Liver (tissue), 3 donors: ENCODE measurements around the gene PLXDC2.

Experiments used
- EGR1 ChIP-seq, 2 donors: IDR thresholded peaks; 2 replicates each; pipeline ENCODE4 v1.6.1; 2016 to 2018; ENCODE audit warnings: antibody characterized with exemption in 2 of 2, low read depth in 2 of 2
- GABPA ChIP-seq, 2 donors: IDR thresholded peaks in 1 of 2; conservative IDR thresholded peaks in 1 of 2; 2 replicates each; pipeline ENCODE4 v1.6.1; 2016; ENCODE audit warnings: antibody characterized with exemption in 2 of 2, mild to moderate bottlenecking in 1 of 2, moderate library complexity in 1 of 2
- RAD21 ChIP-seq, 2 donors: IDR thresholded peaks; 2 replicates each; pipeline ENCODE4 v1.6.1; 2016; ENCODE audit warnings: antibody characterized with exemption in 2 of 2, mild to moderate bottlenecking in 2 of 2
- SP1 ChIP-seq: IDR thresholded peaks from 2 replicates; pipeline ENCODE4 v1.6.1; 2018; ENCODE audit warnings: antibody characterized with exemption, mild to moderate bottlenecking
- TAF1 ChIP-seq: conservative IDR thresholded peaks from 2 replicates; pipeline ENCODE4 v1.6.1; 2016; ENCODE audit warnings: antibody characterized with exemption, mild to moderate bottlenecking
- YY1 ChIP-seq: IDR thresholded peaks from 2 replicates; pipeline ENCODE4 v1.6.1; 2016; ENCODE audit warnings: antibody characterized with exemption, mild to moderate bottlenecking
- TF ChIP-seq, protein P1 (sequence below): IDR thresholded peaks from 2 replicates; pipeline ENCODE4 v1.6.1; 2016; ENCODE audit warnings: antibody characterized with exemption, mild to moderate bottlenecking
- TF ChIP-seq, protein P2 (sequence below): fragments of 150-350 bp; IDR thresholded peaks from 2 replicates; pipeline ENCODE4 v1.5.1; 2017; ENCODE audit warnings: improper control_type of control experiment, low read depth, low read length; ENCODE audit not compliant: missing input control
- TF ChIP-seq, protein P3 (sequence below): IDR thresholded peaks from 2 replicates; pipeline ENCODE4 v1.6.1; 2016; ENCODE audit warnings: antibody characterized with exemption
- TF ChIP-seq, protein P4 (sequence below): IDR thresholded peaks from 2 replicates; pipeline ENCODE4 v1.6.1; 2016; ENCODE audit warnings: antibody characterized with exemption
- donor health status: healthy.
- donor health status: healthy.

DNA sequence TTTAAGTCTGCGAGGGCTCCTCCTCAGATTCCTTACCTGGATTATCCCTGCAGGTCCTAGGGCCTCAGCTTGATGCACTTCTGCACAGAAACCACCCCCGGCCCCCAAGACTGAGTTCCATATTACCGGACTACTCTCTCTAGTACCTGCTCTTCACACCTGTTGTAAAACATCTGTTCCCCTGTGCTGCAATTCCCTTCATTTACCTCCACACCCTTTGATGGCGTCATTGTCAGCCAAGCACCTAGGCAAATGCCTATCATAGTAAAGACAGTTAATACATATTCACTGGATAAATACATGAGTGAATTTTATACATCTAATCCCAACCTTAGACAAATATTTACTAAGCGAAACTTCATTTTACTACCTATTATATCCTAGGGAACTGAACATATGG lies 275.5 kb downstream of the PLXDC2 start:
- TF ChIP-seq, protein P1, sequence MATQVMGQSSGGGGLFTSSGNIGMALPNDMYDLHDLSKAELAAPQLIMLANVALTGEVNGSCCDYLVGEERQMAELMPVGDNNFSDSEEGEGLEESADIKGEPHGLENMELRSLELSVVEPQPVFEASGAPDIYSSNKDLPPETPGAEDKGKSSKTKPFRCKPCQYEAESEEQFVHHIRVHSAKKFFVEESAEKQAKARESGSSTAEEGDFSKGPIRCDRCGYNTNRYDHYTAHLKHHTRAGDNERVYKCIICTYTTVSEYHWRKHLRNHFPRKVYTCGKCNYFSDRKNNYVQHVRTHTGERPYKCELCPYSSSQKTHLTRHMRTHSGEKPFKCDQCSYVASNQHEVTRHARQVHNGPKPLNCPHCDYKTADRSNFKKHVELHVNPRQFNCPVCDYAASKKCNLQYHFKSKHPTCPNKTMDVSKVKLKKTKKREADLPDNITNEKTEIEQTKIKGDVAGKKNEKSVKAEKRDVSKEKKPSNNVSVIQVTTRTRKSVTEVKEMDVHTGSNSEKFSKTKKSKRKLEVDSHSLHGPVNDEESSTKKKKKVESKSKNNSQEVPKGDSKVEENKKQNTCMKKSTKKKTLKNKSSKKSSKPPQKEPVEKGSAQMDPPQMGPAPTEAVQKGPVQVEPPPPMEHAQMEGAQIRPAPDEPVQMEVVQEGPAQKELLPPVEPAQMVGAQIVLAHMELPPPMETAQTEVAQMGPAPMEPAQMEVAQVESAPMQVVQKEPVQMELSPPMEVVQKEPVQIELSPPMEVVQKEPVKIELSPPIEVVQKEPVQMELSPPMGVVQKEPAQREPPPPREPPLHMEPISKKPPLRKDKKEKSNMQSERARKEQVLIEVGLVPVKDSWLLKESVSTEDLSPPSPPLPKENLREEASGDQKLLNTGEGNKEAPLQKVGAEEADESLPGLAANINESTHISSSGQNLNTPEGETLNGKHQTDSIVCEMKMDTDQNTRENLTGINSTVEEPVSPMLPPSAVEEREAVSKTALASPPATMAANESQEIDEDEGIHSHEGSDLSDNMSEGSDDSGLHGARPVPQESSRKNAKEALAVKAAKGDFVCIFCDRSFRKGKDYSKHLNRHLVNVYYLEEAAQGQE, result no peak
- TF ChIP-seq, protein P2, sequence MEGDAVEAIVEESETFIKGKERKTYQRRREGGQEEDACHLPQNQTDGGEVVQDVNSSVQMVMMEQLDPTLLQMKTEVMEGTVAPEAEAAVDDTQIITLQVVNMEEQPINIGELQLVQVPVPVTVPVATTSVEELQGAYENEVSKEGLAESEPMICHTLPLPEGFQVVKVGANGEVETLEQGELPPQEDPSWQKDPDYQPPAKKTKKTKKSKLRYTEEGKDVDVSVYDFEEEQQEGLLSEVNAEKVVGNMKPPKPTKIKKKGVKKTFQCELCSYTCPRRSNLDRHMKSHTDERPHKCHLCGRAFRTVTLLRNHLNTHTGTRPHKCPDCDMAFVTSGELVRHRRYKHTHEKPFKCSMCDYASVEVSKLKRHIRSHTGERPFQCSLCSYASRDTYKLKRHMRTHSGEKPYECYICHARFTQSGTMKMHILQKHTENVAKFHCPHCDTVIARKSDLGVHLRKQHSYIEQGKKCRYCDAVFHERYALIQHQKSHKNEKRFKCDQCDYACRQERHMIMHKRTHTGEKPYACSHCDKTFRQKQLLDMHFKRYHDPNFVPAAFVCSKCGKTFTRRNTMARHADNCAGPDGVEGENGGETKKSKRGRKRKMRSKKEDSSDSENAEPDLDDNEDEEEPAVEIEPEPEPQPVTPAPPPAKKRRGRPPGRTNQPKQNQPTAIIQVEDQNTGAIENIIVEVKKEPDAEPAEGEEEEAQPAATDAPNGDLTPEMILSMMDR, result no peak
- TF ChIP-seq GABPA (IDR thresholded peaks at IDR 0.05 in 1 of 2, conservative IDR thresholded peaks at IDR 0.05 in 1 of 2) (no peak), TAF1 (no peak), YY1 (no peak), SP1 (no peak), RAD21 (IDR thresholded peaks at IDR 0.05) (no peak), EGR1 (IDR thresholded peaks at IDR 0.05; ENCODE audit: low read depth in 2 of 2) (no peak)
- TF ChIP-seq, protein P3, sequence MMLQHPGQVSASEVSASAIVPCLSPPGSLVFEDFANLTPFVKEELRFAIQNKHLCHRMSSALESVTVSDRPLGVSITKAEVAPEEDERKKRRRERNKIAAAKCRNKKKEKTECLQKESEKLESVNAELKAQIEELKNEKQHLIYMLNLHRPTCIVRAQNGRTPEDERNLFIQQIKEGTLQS, result no peak
- TF ChIP-seq, protein P4, sequence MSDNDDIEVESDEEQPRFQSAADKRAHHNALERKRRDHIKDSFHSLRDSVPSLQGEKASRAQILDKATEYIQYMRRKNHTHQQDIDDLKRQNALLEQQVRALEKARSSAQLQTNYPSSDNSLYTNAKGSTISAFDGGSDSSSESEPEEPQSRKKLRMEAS, result no peak
